Ovary (tissue), 9 donors: ENCODE measurements around the gene VAV2. TPM values are rescaled to one million over a fixed set of nuclear protein-coding genes. Genes with fewer than 3 reads are reported as not detected.

Experiments used
- DNase-seq, 5 donors: peaks; one replicate each; pipeline ENCODE4 v3.0.0-alpha.2; 2019 to 2020
- H3K27ac ChIP-seq, 2 donors: fragments of 200-600 bp; one replicate each; pipeline versions ENCODE4 v1.5.1 to v1.8.0; 2019 to 2022
- H3K27me3 ChIP-seq: fragments of 200-600 bp; one replicate; pipeline ENCODE4 v1.8.0; 2022
- H3K36me3 ChIP-seq: fragments of 200-600 bp; sonication (generic); one replicate; pipeline ENCODE4 v1.5.1; 2019
- H3K4me1 ChIP-seq: one replicate; pipeline ENCODE4 v1.8.1; 2013; ENCODE audit warnings: mild to moderate bottlenecking, moderate library complexity; ENCODE audit not compliant: insufficient read depth
- H3K4me3 ChIP-seq: fragments of 200-600 bp; sonication (generic); one replicate; pipeline ENCODE4 v1.5.1; 2017
- H3K9me3 ChIP-seq, 2 donors: fragments of 200-600 bp in 1 of 2; sonication (generic) in 1 of 2; one replicate each; pipeline versions ENCODE4 v1.5.1 to v1.8.1; 2013 to 2019; ENCODE audit warnings: mild to moderate bottlenecking in 1 of 2, moderate library complexity in 1 of 2
- CTCF ChIP-seq, 3 donors: fragments of 450-650 bp in 2 of 3; fragments of 200-600 bp in 1 of 3; IDR thresholded peaks; one replicate each; pipeline versions ENCODE4 v1.5.1 to v1.8.0; 2016 to 2022; ENCODE audit warnings: antibody characterized with exemption in 3 of 3, mild to moderate bottlenecking in 1 of 3
- EP300 ChIP-seq: sonication (generic); formaldehyde crosslinking; IDR thresholded peaks from one replicate; pipeline ENCODE4 v1.6.1; 2017; ENCODE audit warnings: antibody characterized with exemption
- POLR2A ChIP-seq: fragments of 450-650 bp; IDR thresholded peaks from one replicate; pipeline ENCODE4 v1.6.1; 2017; ENCODE audit warnings: antibody characterized with exemption, mild to moderate bottlenecking, moderate library complexity
- WGBS, 3 donors: extraction: QIAGEN DNeasy Blood & Tissue Kit in 1 of 3; methylation state at CpG; one replicate each; pipeline versions ENCODE4 v1.1.5 to v1.1.7; 2013 to 2017; 5-methylcytosine and 5-hydroxymethylcytosine counted together
- intact Hi-C, 4 donors: fragments of 100-400 bp; cut with DNase I; formaldehyde crosslinking; loops; one replicate each; pipeline versions ENCODE4 v1.11.0 to v1.15.1; 2022 to 2023
- polyA plus RNA-seq, 2 donors: library from polyadenylated mRNA; stranded (reverse); fragments of 200-250 nt in 1 of 2; fragments of 350-450 nt in 1 of 2; fragmentation: Illumina TruSeq in 1 of 2; extraction: RNeasy Lipid Tissue Mini Kit (QIAGEN cat#74804) in 1 of 2; gene quantifications; one replicate each; pipeline ENCODE4 v1.2.3, GENCODE V29; 2013 to 2014
- total RNA-seq, 7 donors: library from RNA; depleted of rRNA in 2 of 7; stranded (reverse); fragments of >200 nt in 2 of 7; fragmentation: NEBNext Ultra II Directional in 3 of 7; extraction: Animal tissue kit (Norgen Biotek cat#: 25700) in 3 of 7; gene quantifications; one replicate each; pipeline versions ENCODE4 v1.1.0 to v1.2.4, GENCODE V29; 2016 to 2023
- donor health status: DM: no; HTN: no; CAD: no; lungs with moderate emphysema.
- donor health status: DM: no; HTN: no; CAD: no.
- donor health status: Bipolar disorder and iron deficiency.
- donor health status: DM: yes; HTN: yes; CAD: no.
- donor health status: DM: no; HTN: no; CAD: no.
- donor health status: DM: yes; HTN: yes; CAD: no.

Gene VAV2
- total and polyA plus RNA-seq, 9 donors, result 3.7 to 14.1 (median 7.8) TPM

DNA sequence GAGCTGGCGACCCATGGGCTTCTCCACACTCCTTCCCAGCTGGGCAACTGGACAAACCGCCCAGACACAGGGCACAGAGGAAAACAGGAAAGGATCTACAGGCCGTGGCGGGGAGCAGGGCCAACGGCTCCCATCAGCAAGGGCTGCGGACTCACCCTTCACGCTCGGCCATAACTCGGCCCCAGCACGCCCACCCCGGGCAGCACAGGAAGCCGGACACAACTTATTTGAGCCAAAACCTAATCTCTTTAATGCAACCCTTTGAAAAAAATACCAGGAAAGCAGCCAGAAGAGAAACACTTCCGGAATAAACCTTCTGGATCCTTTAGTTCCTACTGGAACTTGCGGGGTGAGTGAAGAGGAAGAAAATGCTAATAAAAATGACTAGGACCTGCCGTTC is 59.9 kb downstream of the VAV2 start:
- no peak overlapping the region for H3K4me3 ChIP-seq
- intact Hi-C loops, result no loop called here
- WGBS, 3 donors, result 10 to 39% (median 21%) methylated on average over 15 of the region's 15 CpGs

GRCh38 chr9:133930682-133931485 is 61.2 kb downstream of the VAV2 start:
- Histone ChIP-seq H3K9me3 (no peaks in the 10 kb centered on the region), H3K27ac (no peak overlapping the region), H3K4me1 (peaks cover 8% of the 10 kb centered on the region), H3K27me3 (no peaks in the 10 kb centered on the region), H3K36me3 (no peaks in the 10 kb centered on the region), H3K4me3 (no peak overlapping the region)
- no peak for DNase-seq
- WGBS, 3 donors, result 85 to 88% (median 87%) methylated on average over 23 of the region's 23 CpGs
- intact Hi-C loops, result no loop called here
- no peak for TF ChIP-seq CTCF (IDR thresholded peaks at IDR 0.05)
- no peak for TF ChIP-seq EP300
- TF ChIP-seq POLR2A, result no peak

More for the DNA sequence above, 59.9 kb downstream of the VAV2 start:
- TF ChIP-seq POLR2A (no peak), CTCF (IDR thresholded peaks at IDR 0.05) (no peak), EP300 (no peak)
- DNase-seq, result peak in 1 of 5 donors; percentile 50
- Histone ChIP-seq H3K4me1 (peaks cover 8% of the 10 kb centered on the region), H3K36me3 (no peaks in the 10 kb centered on the region), H3K27ac (no peak overlapping the region), H3K27me3 (no peaks in the 10 kb centered on the region), H3K9me3 (no peaks in the 10 kb centered on the region)

- TF ChIP-seq POLR2A, result no peak
- TF ChIP-seq EP300, result no peak
- no peak for TF ChIP-seq CTCF (IDR thresholded peaks at IDR 0.05)
- Histone ChIP-seq H3K4me3 (no peak overlapping the region), H3K4me1 (peaks cover 4% of the 10 kb centered on the region), H3K27me3 (no peaks in the 10 kb centered on the region), H3K9me3 (no peaks in the 10 kb centered on the region), H3K36me3 (no peaks in the 10 kb centered on the region), H3K27ac (no peak overlapping the region)
- WGBS, 3 donors, result 74 to 82% (median 75%) methylated on average over 20 of the region's 20 CpGs
- no peak for DNase-seq
- intact Hi-C loops, result no loop called here
These were observed 62.0 kb downstream of the VAV2 start for GRCh38 chr9:133930046-133930681.

DNA sequence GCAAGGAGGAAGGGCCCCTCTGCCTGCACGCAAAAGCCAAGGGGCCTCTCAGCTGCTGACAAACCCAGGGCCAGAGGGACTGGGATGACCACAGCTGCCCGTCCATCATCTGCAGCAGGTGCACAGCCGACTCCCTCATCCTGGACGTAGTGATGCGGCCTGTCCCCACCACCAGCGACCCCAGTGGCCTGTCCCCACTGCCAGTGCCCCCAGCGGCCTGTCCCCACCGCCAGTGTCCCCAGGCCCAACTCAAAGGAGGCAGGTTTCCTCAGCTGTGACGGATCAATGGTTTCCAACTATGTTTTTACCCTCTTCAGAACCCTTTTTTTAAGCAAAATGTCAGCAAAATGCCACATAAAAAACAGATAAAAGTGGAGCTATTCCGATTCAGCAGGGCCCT is 62.5 kb downstream of the VAV2 start:
- Histone ChIP-seq H3K4me3 (no peak overlapping the region), H3K27me3 (no peaks in the 10 kb centered on the region), H3K4me1 (peaks cover 4% of the 10 kb centered on the region), H3K36me3 (no peaks in the 10 kb centered on the region), H3K9me3 (no peaks in the 10 kb centered on the region), H3K27ac (no peak overlapping the region)
- intact Hi-C loops, result no loop called here
- no peak for TF ChIP-seq CTCF (IDR thresholded peaks at IDR 0.05)
- TF ChIP-seq POLR2A, result no peak
- no peak for DNase-seq
- 82 to 87% (median 87%) methylated on average over 10 of the region's 10 CpGs for WGBS, 3 donors
